Parietal lobe (tissue), 1 donor: Measurements from ENCODE around the gene VDAC1. TPM values are rescaled to one million over a fixed set of nuclear protein-coding genes. Genes with fewer than 3 reads are reported as not detected.

ENCODE experiments used
- total RNA-seq: library from RNA; depleted of rRNA; stranded (reverse); fragments of >200 nt; gene quantifications from one replicate; pipeline ENCODE4 v1.2.3, GENCODE V29; 2014

VDAC1 gene
- 167 TPM for total RNA-seq

DNA sequence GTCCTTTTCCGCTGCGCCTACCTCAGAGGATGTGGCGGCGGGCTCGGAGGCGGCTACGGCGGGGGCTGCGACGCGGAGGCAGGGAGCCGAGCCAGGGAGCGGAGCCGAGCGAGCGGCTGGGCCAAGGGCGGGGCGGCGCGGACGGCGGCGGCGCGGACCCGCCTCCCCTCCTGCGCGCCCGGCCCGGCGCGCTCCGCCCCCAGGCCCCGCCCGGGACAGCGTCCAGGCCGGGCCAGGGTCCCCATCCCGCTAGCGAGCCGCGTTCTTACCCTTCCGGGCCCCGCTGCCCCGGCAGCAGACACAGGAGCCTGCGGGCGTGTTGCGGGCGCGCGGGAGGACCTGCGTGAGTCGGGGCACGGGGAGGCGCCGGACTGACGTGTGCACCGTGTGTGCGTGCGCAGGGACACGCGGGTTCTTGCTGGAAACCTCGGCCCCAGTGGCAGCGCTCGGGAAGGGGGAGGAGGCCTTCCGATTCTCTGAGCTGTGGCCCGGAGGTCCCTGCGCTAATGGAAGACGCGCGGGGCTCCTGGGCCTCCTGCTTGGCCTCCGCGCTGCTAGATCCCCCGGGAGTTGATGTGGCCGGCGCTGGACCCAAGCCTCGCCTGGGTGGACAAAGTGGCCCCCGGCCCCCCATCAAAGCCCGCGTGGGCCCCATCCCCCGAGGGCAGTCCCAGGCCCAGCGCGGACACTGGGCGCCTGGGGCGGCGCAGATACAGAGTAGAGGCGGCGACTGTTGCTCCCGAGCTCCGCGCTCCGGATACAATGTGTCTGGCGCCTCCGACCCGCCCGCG, at the start of gene VDAC1:
TSS of gene VDAC1 (minus strand) at position 350 of the 791 bp plus-strand sequence. CDS start 11,963 bp downstream, outside the sequence.

GRCh38 chr5:133968204-133968980, 36.4 kb downstream of the VDAC1 start, which contains the start of gene C5orf15:
Gene C5orf15 (minus strand): TSS chr5:133968625. CDS start chr5:133968584, 41 bp downstream.

Other genes with a start within 250 kb of the VDAC1 start
- gene C5orf15, start 36.4 kb downstream of the VDAC1 start, total RNA-seq: 35.1 TPM
- 1.6 TPM for gene TCF7, start 109.7 kb upstream of the VDAC1 start, total RNA-seq
- 126 TPM for gene SKP1, start 172.0 kb upstream of the VDAC1 start, total RNA-seq
- 95.8 TPM for gene PPP2CA, start 221.1 kb upstream of the VDAC1 start, total RNA-seq